ENCODE measurements around the gene GPR31. TPM values are rescaled to one million over a fixed set of nuclear protein-coding genes. Genes with fewer than 3 reads are reported as not detected.
"Not testable (repeated sequence)": the region's sequence is repeated elsewhere in the genome, so short reads cannot be mapped to it uniquely, and the experiment has no call there.

Gene GPR31
- polyA plus RNA-seq (2013, experiment 1 of 2): not detected
- not detected for polyA plus RNA-seq (2013, experiment 2 of 2)

DNA sequence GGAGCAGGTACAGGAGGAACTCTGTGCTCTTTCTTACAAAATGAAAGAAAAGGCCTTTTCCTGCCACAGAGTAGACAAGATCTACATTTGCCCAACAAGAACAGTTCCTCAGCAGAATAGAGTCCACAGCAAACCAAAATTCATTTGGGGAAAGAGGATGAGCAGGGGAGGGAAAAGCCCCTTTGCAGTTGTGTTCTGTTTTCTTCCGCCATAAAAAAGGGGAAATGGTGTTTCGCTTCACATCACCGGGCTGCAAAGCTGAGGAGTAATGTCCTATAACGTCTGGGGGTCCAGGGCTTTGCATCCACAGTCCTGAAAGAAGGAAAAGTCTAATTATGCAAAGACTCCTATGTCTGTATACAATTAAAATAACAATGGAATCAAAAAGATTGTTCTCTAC lies at the start of gene GPR31:
TSS of gene GPR31 (minus strand) at position 118 of the 400 bp plus-strand sequence. CDS start 149 bp downstream, outside the sequence.
- 85 to 100% methylated on average over 2 to 3 of the region's 4 CpGs for WGBS, 2 experiments (ENCODE audit: insufficient coverage in 2 of 2)
- Histone ChIP-seq H3K36me3 (ENCODE audit: control insufficient read depth, insufficient read depth, low read length) (no peaks in the 10 kb centered on the region), H3K9me3 (ENCODE audit: control insufficient read depth, low read length) (no peaks in the 10 kb centered on the region), H3K4me3 (ENCODE audit: extremely low read depth, insufficient read depth, low read length, poor library complexity, severe bottlenecking) (no peak within 1 kb of the TSS), H3K27ac (ENCODE audit: low read depth, low read length, severe bottlenecking) (no peak within 1 kb of the TSS), H3K4me1 (ENCODE audit: control insufficient read depth, insufficient read depth, low read length, poor library complexity, severe bottlenecking) (peaks cover 4% of the 10 kb centered on the region)

- 83 to 90% methylated on average over 6 of the region's 7 CpGs for WGBS, 2 experiments (ENCODE audit: insufficient coverage in 2 of 2)
- H3K4me1 ChIP-seq (ENCODE audit: control insufficient read depth, insufficient read depth, low read length, poor library complexity, severe bottlenecking): peaks cover 13% of the 10 kb centered on the region
- H3K4me3 ChIP-seq (ENCODE audit: extremely low read depth, insufficient read depth, low read length, poor library complexity, severe bottlenecking): no peak overlapping the region
- H3K9me3 ChIP-seq (ENCODE audit: control insufficient read depth, low read length): no peaks in the 10 kb centered on the region
- H3K27ac ChIP-seq (ENCODE audit: low read depth, low read length, severe bottlenecking): no peak overlapping the region
- no peaks in the 10 kb centered on the region for H3K36me3 ChIP-seq (ENCODE audit: control insufficient read depth, insufficient read depth, low read length)
These were observed 49.7 kb upstream of the GPR31 start for GRCh38 chr6:167207527-167207926.

DNA sequence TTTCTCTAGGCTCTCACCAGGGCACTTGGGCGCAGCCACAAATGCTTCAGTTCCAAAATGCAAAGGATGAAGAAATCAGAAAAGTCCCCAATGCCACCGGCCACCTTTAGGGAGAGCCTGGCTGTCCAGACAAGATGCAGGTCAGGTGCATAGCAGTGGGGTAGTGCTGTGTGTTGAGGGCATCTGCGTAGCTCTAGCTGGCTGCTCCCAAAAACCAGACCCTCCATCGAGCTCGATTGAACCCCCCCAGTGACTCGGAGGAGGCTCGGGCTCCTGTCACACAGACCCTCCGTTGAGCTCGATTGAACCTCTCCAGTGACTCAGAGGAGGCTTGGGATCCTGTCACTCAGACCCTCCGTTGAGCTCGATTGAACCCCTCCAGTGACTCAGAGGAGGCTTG lies 47.5 kb upstream of the GPR31 start:
- not testable (repeated sequence) for H3K27ac ChIP-seq (ENCODE audit: low read depth, low read length, severe bottlenecking); H3K36me3 ChIP-seq (ENCODE audit: control insufficient read depth, insufficient read depth, low read length); H3K4me1 ChIP-seq (ENCODE audit: control insufficient read depth, insufficient read depth, low read length, poor library complexity, severe bottlenecking); H3K9me3 ChIP-seq (ENCODE audit: control insufficient read depth, low read length); H3K4me3 ChIP-seq (ENCODE audit: extremely low read depth, insufficient read depth, low read length, poor library complexity, severe bottlenecking)
- 78 to 83% methylated on average over 8 to 9 of the region's 11 CpGs for WGBS, 2 experiments (ENCODE audit: insufficient coverage in 2 of 2)

DNA sequence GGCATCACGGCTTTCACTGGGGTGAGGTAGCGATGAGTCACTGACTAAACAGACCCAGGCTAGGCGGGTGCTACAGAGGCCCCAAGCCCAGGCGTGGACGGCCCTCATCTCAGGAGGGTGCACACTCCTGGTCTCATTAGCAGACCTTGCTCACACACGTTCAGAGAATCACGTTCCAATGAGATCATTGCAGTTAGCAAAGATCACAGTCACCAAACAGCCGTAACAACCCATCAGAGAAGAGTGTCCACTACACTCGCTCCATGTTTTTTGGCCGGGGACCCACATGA lies 46.2 kb upstream of the GPR31 start:
- not testable (repeated sequence) for H3K4me3 ChIP-seq (ENCODE audit: extremely low read depth, insufficient read depth, low read length, poor library complexity, severe bottlenecking); H3K4me1 ChIP-seq (ENCODE audit: control insufficient read depth, insufficient read depth, low read length, poor library complexity, severe bottlenecking); H3K27ac ChIP-seq (ENCODE audit: low read depth, low read length, severe bottlenecking); H3K9me3 ChIP-seq (ENCODE audit: control insufficient read depth, low read length); H3K36me3 ChIP-seq (ENCODE audit: control insufficient read depth, insufficient read depth, low read length)
- 55% methylated on average over 2 of the region's 10 CpGs; no CpG with 5 or more reads in 1 of the 2 experiments for WGBS, 2 experiments (ENCODE audit: insufficient coverage in 2 of 2)

DNA sequence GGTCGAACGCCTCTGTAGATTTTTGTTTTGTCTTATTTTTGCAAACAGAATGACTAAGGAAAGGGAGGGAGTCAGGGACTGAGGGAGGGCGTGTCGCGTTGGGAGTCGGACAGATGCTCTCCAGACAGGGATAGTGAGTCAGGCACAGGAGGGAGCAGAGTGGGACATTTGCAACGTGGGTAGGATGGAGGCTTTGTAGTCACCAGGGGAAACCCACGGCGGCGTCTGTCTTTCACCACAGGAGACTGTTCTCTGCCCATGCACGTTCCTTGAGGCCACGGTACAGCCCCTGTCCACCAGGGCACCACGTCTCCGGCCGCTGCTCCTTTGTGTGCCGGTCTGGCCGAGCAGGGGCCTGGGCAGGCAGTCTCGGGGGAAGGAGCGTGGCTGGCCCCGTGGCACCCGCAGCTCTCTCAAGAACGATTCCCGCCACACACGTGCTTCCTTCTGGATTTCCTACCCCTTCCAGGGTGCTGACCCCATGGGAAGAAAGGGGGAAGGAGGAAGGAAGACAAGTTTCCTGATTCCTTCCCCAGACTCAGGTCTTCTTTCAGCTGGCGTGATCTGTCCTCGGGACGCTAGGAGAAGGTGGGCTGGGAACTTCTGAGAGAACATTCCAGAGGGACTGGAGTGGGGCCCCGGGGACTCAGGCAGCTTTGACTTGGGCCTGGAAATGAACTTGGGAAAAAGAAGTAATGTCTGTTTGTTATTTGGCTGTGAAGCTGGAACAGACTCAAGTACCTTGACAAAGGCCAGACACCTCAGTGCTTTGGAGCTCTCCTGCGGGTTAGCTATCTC lies 45.7 kb upstream of the GPR31 start:
- not testable (repeated sequence) for H3K4me1 ChIP-seq (ENCODE audit: control insufficient read depth, insufficient read depth, low read length, poor library complexity, severe bottlenecking); H3K4me3 ChIP-seq (ENCODE audit: extremely low read depth, insufficient read depth, low read length, poor library complexity, severe bottlenecking); H3K9me3 ChIP-seq (ENCODE audit: control insufficient read depth, low read length); H3K36me3 ChIP-seq (ENCODE audit: control insufficient read depth, insufficient read depth, low read length)
- H3K27ac ChIP-seq (ENCODE audit: low read depth, low read length, severe bottlenecking): peak overlapping the region; percentile 69
- 91 to 93% methylated on average over 8 to 16 of the region's 29 CpGs for WGBS, 2 experiments (ENCODE audit: insufficient coverage in 2 of 2)

DNA sequence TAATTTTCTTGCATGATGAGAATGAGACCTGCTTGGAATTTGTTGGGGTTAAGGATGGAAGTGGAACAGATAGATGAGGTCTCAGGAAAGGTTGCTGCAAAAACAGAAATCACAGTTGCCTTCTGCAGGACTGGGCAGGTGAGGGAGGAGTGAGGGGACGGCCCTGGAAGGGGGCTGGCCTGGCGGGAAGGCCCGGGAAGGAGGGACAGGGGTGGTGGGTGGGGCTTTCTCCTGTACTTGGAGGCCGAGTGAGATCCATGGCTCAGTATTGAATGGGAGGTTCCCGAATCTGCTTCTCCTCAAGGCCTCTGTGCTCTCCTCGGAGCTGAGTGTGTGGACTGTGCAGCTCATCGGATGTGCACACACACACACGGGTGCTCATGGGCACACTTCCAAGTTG lies 44.8 kb upstream of the GPR31 start:
- H3K4me3 ChIP-seq (ENCODE audit: extremely low read depth, insufficient read depth, low read length, poor library complexity, severe bottlenecking); H3K4me1 ChIP-seq (ENCODE audit: control insufficient read depth, insufficient read depth, low read length, poor library complexity, severe bottlenecking); H3K27ac ChIP-seq (ENCODE audit: low read depth, low read length, severe bottlenecking); H3K36me3 ChIP-seq (ENCODE audit: control insufficient read depth, insufficient read depth, low read length); H3K9me3 ChIP-seq (ENCODE audit: control insufficient read depth, low read length): not testable (repeated sequence)
- 40% methylated on average over 1 of the region's 8 CpGs; no CpG with 5 or more reads in 1 of the 2 experiments for WGBS, 2 experiments (ENCODE audit: insufficient coverage in 2 of 2)

DNA sequence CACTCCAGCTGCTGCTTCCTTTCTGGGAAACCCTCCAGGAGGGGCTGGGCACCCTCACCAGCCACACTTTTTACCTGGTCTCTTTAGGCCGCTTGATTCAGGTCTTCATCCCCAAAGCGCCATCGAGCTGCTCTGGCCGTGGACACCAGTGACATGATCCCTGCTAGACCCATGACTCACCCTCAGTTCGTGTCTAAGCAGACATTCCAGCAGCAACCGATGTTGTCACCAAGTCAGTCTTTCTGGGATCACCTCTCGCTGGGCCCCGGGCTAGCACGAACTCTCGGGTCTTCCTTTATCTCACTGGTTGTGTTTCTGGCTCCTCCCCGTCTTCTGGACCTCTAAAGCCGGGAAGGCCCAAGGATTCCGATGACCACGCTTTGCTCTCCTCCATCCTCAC lies 43.0 kb upstream of the GPR31 start:
- Histone ChIP-seq H3K9me3 (ENCODE audit: control insufficient read depth, low read length) (no peaks in the 10 kb centered on the region), H3K36me3 (ENCODE audit: control insufficient read depth, insufficient read depth, low read length) (no peaks in the 10 kb centered on the region), H3K4me3 (ENCODE audit: extremely low read depth, insufficient read depth, low read length, poor library complexity, severe bottlenecking) (no peak overlapping the region), H3K4me1 (ENCODE audit: control insufficient read depth, insufficient read depth, low read length, poor library complexity, severe bottlenecking) (no peaks in the 10 kb centered on the region), H3K27ac (ENCODE audit: low read depth, low read length, severe bottlenecking) (no peak overlapping the region)
- 86 to 96% methylated on average over 12 to 14 of the region's 14 CpGs for WGBS, 2 experiments (ENCODE audit: insufficient coverage in 2 of 2)

DNA sequence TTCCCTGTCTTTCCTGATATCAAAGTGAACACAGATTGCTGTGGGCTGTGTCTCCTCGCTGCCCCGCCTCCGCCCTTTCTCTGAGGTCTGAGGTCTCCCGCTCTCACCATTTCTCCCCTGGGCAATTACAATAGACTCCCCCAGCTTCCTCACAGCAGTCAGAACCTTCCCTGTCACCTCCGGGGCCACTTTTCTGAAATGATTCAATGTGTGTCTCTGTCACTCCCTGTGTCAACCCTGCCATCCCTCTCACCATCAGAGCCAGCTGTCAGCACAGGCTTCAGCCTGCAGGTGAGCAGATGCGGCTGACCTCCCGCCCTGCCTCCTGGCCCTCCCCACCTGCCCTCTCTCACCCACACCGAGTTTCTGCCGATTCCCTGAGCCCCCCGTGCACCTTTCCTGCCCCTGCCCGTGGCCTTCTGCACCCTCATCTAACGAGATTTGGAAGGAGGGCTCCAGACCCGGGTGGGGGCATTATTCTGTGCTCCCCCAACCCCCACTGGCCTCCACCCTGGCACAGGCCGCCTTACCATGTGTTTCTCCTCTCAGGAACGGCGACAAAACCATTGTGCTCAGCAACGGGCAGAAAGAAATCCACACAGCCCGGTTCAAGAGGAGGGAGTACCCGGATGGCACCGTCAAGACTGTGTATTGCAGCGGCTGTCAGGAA lies 38.3 kb upstream of the GPR31 start:
- not testable (repeated sequence) for H3K9me3 ChIP-seq (ENCODE audit: control insufficient read depth, low read length); H3K4me1 ChIP-seq (ENCODE audit: control insufficient read depth, insufficient read depth, low read length, poor library complexity, severe bottlenecking); H3K36me3 ChIP-seq (ENCODE audit: control insufficient read depth, insufficient read depth, low read length); H3K4me3 ChIP-seq (ENCODE audit: extremely low read depth, insufficient read depth, low read length, poor library complexity, severe bottlenecking); H3K27ac ChIP-seq (ENCODE audit: low read depth, low read length, severe bottlenecking)
- WGBS, 2 experiments (ENCODE audit: insufficient coverage in 2 of 2): no CpG with 5 or more reads among the region's 21 CpGs

GRCh38 chr6:167193515-167194125 lies 35.8 kb upstream of the GPR31 start:
- H3K4me3 ChIP-seq (ENCODE audit: extremely low read depth, insufficient read depth, low read length, poor library complexity, severe bottlenecking); H3K9me3 ChIP-seq (ENCODE audit: control insufficient read depth, low read length); H3K36me3 ChIP-seq (ENCODE audit: control insufficient read depth, insufficient read depth, low read length); H3K4me1 ChIP-seq (ENCODE audit: control insufficient read depth, insufficient read depth, low read length, poor library complexity, severe bottlenecking); H3K27ac ChIP-seq (ENCODE audit: low read depth, low read length, severe bottlenecking): not testable (repeated sequence)
- WGBS, 2 experiments (ENCODE audit: insufficient coverage in 2 of 2): 85 to 96% methylated on average over 3 of the region's 6 CpGs

DNA sequence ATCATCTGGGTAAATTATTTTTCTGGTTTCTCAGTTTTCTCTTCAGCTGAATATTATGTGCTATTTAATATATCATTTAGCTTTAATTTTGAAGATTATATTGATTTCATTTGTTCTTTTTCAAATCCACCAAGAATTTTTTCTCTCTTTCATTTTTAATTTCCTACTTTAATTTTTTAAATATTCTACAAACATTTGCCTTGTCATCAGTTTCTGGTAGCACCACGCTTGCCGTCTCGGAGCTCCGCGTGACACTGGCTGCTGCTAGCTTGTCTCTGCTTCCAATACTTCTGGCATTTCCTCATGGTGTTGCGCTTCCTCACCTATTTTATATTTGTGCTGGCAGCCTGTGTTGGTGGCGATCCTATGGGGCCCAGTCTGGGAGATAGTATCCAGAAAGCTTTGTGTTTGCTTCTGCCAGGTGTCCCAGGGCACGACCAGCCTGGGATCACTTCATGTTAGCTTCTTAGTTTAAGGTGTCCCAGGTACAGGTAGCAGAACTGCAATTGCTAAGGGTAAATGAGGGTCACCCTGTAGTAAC lies 33.3 kb upstream of the GPR31 start:
- WGBS, 2 experiments (ENCODE audit: insufficient coverage in 2 of 2): 92 to 100% methylated on average over 2 to 7 of the region's 8 CpGs
- H3K4me1 ChIP-seq (ENCODE audit: control insufficient read depth, insufficient read depth, low read length, poor library complexity, severe bottlenecking); H3K27ac ChIP-seq (ENCODE audit: low read depth, low read length, severe bottlenecking); H3K9me3 ChIP-seq (ENCODE audit: control insufficient read depth, low read length); H3K4me3 ChIP-seq (ENCODE audit: extremely low read depth, insufficient read depth, low read length, poor library complexity, severe bottlenecking); H3K36me3 ChIP-seq (ENCODE audit: control insufficient read depth, insufficient read depth, low read length): not testable (repeated sequence)

DNA sequence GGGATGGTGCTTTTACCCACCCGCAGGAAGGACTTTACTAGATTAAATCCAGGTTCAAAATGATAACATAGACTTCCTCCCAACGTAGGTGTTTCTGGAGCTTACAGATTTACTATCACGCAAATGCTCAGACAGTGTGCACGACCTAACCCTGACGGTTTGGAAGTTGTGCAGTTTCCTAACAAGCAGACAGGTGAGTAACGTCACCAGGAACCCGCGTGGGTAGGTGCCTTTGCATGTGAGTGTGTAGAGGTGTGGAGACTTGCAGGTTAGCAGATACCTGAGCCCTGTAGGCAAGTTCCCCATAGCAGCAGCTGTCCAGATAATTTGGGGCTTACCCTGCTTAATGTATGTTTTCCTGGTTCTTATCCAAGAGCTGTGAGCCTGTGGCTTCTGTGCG lies 29.5 kb upstream of the GPR31 start:
- H3K4me3 ChIP-seq (ENCODE audit: extremely low read depth, insufficient read depth, low read length, poor library complexity, severe bottlenecking); H3K27ac ChIP-seq (ENCODE audit: low read depth, low read length, severe bottlenecking); H3K4me1 ChIP-seq (ENCODE audit: control insufficient read depth, insufficient read depth, low read length, poor library complexity, severe bottlenecking); H3K9me3 ChIP-seq (ENCODE audit: control insufficient read depth, low read length); H3K36me3 ChIP-seq (ENCODE audit: control insufficient read depth, insufficient read depth, low read length): not testable (repeated sequence)
- WGBS, 2 experiments (ENCODE audit: insufficient coverage in 2 of 2): 76 to 83% methylated on average over 5 to 8 of the region's 9 CpGs

Measured in mesodermal cell (in vitro differentiated cells).